GM21447 (cell line): ENCODE measurements around the gene CDH4.

ENCODE experiments used
- ATAC-seq: cut with Tn5 transposase; IDR thresholded peaks from one replicate; pipeline ENCODE4 v1.9.1; 2021; ENCODE audit not compliant: unreplicated experiment

Gene CDH4

GRCh38 chr20:61789329-61789728 is 537.3 kb downstream of the CDH4 start:
- ATAC-seq: no peak

- ATAC-seq: no peak
Measured at GRCh38 chr20:61790116-61790827, 538.2 kb downstream of the CDH4 start.

GRCh38 chr20:61791995-61792394 is 539.9 kb downstream of the CDH4 start:
- ATAC-seq: no peak

GRCh38 chr20:61795669-61796630 is 543.9 kb downstream of the CDH4 start:
- ATAC-seq: no peak

GRCh38 chr20:61796738-61797137 is 544.7 kb downstream of the CDH4 start:
- ATAC-seq: no peak

- ATAC-seq: no peak
Measured at GRCh38 chr20:61797200-61797599, 545.1 kb downstream of the CDH4 start.

GRCh38 chr20:61797971-61798411 is 545.9 kb downstream of the CDH4 start:
- no peak for ATAC-seq

GRCh38 chr20:61798632-61799031 is 546.6 kb downstream of the CDH4 start:
- no peak for ATAC-seq

GRCh38 chr20:61799394-61799923 is 547.4 kb downstream of the CDH4 start:
- no peak for ATAC-seq

GRCh38 chr20:61799928-61800327 is 547.9 kb downstream of the CDH4 start:
- ATAC-seq: no peak

- ATAC-seq: no peak
Measured at GRCh38 chr20:61800359-61801064, 548.5 kb downstream of the CDH4 start.

- no peak for ATAC-seq
Measured at GRCh38 chr20:61801065-61801360, 549.0 kb downstream of the CDH4 start.

- no peak for ATAC-seq
Measured at GRCh38 chr20:61801428-61801827, 549.4 kb downstream of the CDH4 start.

- ATAC-seq: no peak
Measured at GRCh38 chr20:61801857-61802442, 549.9 kb downstream of the CDH4 start.

GRCh38 chr20:61802721-61803311 is 550.8 kb downstream of the CDH4 start:
- no peak for ATAC-seq

- ATAC-seq: no peak
Measured at GRCh38 chr20:61803416-61803914, 551.4 kb downstream of the CDH4 start.

GRCh38 chr20:61803915-61804751 is 552.1 kb downstream of the CDH4 start:
- no peak for ATAC-seq

GRCh38 chr20:61804752-61805295 is 552.8 kb downstream of the CDH4 start:
- no peak for ATAC-seq

GRCh38 chr20:61805365-61805764 is 553.3 kb downstream of the CDH4 start:
- ATAC-seq: no peak
